M059J (cell line): ENCODE data around the gene MUC21. TPM values are rescaled to one million over a fixed set of nuclear protein-coding genes. Genes with fewer than 3 reads are reported as not detected.
A peak's percentile ranks its signal among the peaks of the same experiment; 100 is the strongest.
"Not testable (repeated sequence)": the region's sequence is repeated elsewhere in the genome, so short reads cannot be mapped to it uniquely, and the experiment has no call there.

ENCODE experiments used
- DNase-seq: peaks from one replicate; pipeline ENCODE4 v3.0.0-alpha.2; 2012; ENCODE audit warnings: low read depth
- total RNA-seq: library from RNA; depleted of rRNA; stranded (reverse); fragments of >200 nt; shearing (Covaris generic); gene quantifications from 2 replicates; pipeline ENCODE4 v1.2.3, GENCODE V29; 2014

The MUC21 gene
- total RNA-seq, 1 experiment from 2014 or later: not detected

- not testable (repeated sequence) for DNase-seq
Measured at GRCh38 chr6:30969171-30969570, 14.3 kb upstream of the MUC21 start.

GRCh38 chr6:30970946-30971345 lies 12.6 kb upstream of the MUC21 start:
- no peak for DNase-seq

- peak; percentile 54 for DNase-seq
Measured at GRCh38 chr6:30972816-30973215, 10.7 kb upstream of the MUC21 start.

- no peak for DNase-seq
Measured at GRCh38 chr6:30974490-30975252, 8.8 kb upstream of the MUC21 start.

- DNase-seq: no peak
Measured at GRCh38 chr6:30979141-30979540, 4.4 kb upstream of the MUC21 start.

GRCh38 chr6:30979690-30980089 lies 3.8 kb upstream of the MUC21 start:
- DNase-seq: no peak

- DNase-seq: peak; percentile 90
Measured at GRCh38 chr6:30981942-30982772, 1.4 kb upstream of the MUC21 start.

GRCh38 chr6:30985490-30985889 lies 2.0 kb downstream of the MUC21 start:
- no peak for DNase-seq

- no peak for DNase-seq
Measured at GRCh38 chr6:30987304-30987703, 3.8 kb downstream of the MUC21 start.

- DNase-seq: peak; percentile 45
Measured at GRCh38 chr6:30988209-30988825, 4.8 kb downstream of the MUC21 start.

GRCh38 chr6:30990422-30991086 lies 7.0 kb downstream of the MUC21 start:
- peak; percentile 72 for DNase-seq

- no peak for DNase-seq
Measured at GRCh38 chr6:30991891-30992290, 8.4 kb downstream of the MUC21 start.

- DNase-seq: no peak
Measured at GRCh38 chr6:30997301-30997700, 13.8 kb downstream of the MUC21 start.

- DNase-seq: no peak
Measured at GRCh38 chr6:30998785-30999184, 15.3 kb downstream of the MUC21 start.

- DNase-seq: not testable (repeated sequence)
Measured at GRCh38 chr6:31000067-31000860, 16.7 kb downstream of the MUC21 start.

- no peak for DNase-seq
Measured at GRCh38 chr6:31001281-31001888, 17.9 kb downstream of the MUC21 start.

GRCh38 chr6:31002471-31002870 lies 19.0 kb downstream of the MUC21 start:
- no peak for DNase-seq

GRCh38 chr6:31004794-31005193 lies 21.3 kb downstream of the MUC21 start:
- no peak for DNase-seq

GRCh38 chr6:31005249-31006020 lies 21.9 kb downstream of the MUC21 start:
- no peak for DNase-seq

- DNase-seq: peak; percentile 99
Measured at GRCh38 chr6:31007694-31008093, 24.2 kb downstream of the MUC21 start.
